Measurements from ENCODE around the gene SEMA6D. TPM values are rescaled to one million over a fixed set of nuclear protein-coding genes. Genes with fewer than 3 reads are reported as not detected.

SEMA6D gene
- total and polyA plus RNA-seq, 2 donors (not counting 1 experiment from before 2014, with no cell fraction given) = 2.4 to 13.4 TPM

DNA sequence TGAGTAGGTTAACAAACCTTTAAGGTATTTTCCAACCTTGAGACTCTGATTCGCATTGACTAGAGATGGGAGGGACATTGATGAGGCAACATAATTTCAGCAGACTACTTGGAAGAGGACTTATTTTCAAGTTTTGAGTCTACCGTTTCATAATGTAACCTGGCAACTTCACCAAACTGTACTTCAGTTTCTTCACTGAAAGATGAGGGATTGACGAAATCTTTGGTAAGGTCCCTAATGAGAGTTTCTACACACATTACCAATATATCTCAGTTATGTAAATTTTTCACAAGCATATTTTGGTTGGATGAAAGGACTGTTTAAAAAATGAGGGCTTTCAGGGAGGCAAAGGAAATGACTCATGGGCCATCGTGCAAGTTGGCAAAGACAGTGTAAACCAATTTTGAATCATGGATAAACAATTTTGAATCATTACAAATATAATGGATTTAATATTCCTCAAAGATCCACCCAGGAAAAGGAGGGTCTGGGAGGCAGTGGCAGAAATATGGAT, 28.7 kb upstream of the SEMA6D start:
- DNase-seq (ENCODE audit: low read depth in 2 of 2) = peak; percentile 46 to 89
- no peak overlapping the region for H3K4me2 ChIP-seq (ENCODE audit: extremely low read depth, insufficient read depth, low read length)
- no peak overlapping the region for H3K9ac ChIP-seq (ENCODE audit: insufficient read depth, low read length)
- no peaks in the 10 kb centered on the region for H3K27me3 ChIP-seq (ENCODE audit: control insufficient read depth, insufficient read depth, low read length)
- H2AFZ ChIP-seq (ENCODE audit: low read length) = no peak overlapping the region
- H4K20me1 ChIP-seq (ENCODE audit: control insufficient read depth, extremely low read depth, insufficient read depth, low read length) = no peaks in the 10 kb centered on the region
- no peak overlapping the region for H3K4me3 ChIP-seq (replicated peaks in 1 of 4; ENCODE audit: control extremely low read depth in 1 of 4, insufficient read depth in 1 of 4, low read depth in 3 of 4, low read length in 4 of 4)
- no peaks in the 10 kb centered on the region for H3K4me1 ChIP-seq (ENCODE audit: control insufficient read depth, extremely low read depth, insufficient read depth, low read length)
- no peaks in the 10 kb centered on the region for H3K9me3 ChIP-seq (ENCODE audit: control insufficient read depth, insufficient read depth, low read depth, low read length)
- peak overlapping the region; percentile 24 for H3K27ac ChIP-seq (ENCODE audit: insufficient read depth, low read length)
- H3K79me2 ChIP-seq (ENCODE audit: control insufficient read depth, insufficient read depth, low read length) = no peaks in the 10 kb centered on the region
- no peak for TF ChIP-seq EZH2 (IDR thresholded peaks at IDR 0.05; ENCODE audit: low read length, missing control alignments)
- TF ChIP-seq CTCF (conservative IDR thresholded peaks at IDR 0.05 in 1 of 2, IDR thresholded peaks at IDR 0.05 in 1 of 2; ENCODE audit: low read depth in 1 of 2, low read length in 2 of 2) = no peak
- no peaks in the 10 kb centered on the region for H3K36me3 ChIP-seq (ENCODE audit: control insufficient read depth, insufficient read depth, low read length)

GRCh38 chr15:47689660-47690059, 27.6 kb upstream of the SEMA6D start:
- Histone ChIP-seq H2AFZ (ENCODE audit: low read length) (no peak overlapping the region), H3K9me3 (ENCODE audit: control insufficient read depth, insufficient read depth, low read depth, low read length) (no peaks in the 10 kb centered on the region), H4K20me1 (ENCODE audit: control insufficient read depth, extremely low read depth, insufficient read depth, low read length) (no peaks in the 10 kb centered on the region), H3K4me3 (replicated peaks in 1 of 4; ENCODE audit: control extremely low read depth in 1 of 4, insufficient read depth in 1 of 4, low read depth in 3 of 4, low read length in 4 of 4) (no peak overlapping the region), H3K4me2 (ENCODE audit: extremely low read depth, insufficient read depth, low read length) (no peak overlapping the region), H3K79me2 (ENCODE audit: control insufficient read depth, insufficient read depth, low read length) (no peaks in the 10 kb centered on the region), H3K4me1 (ENCODE audit: control insufficient read depth, extremely low read depth, insufficient read depth, low read length) (no peaks in the 10 kb centered on the region), H3K27me3 (ENCODE audit: control insufficient read depth, insufficient read depth, low read length) (no peaks in the 10 kb centered on the region), H3K9ac (ENCODE audit: insufficient read depth, low read length) (no peak overlapping the region), H3K27ac (ENCODE audit: insufficient read depth, low read length) (no peak overlapping the region), H3K36me3 (ENCODE audit: control insufficient read depth, insufficient read depth, low read length) (no peaks in the 10 kb centered on the region)
- no peak for DNase-seq (ENCODE audit: low read depth in 2 of 2)
- TF ChIP-seq EZH2 (IDR thresholded peaks at IDR 0.05; ENCODE audit: low read length, missing control alignments) = no peak
- TF ChIP-seq CTCF (conservative IDR thresholded peaks at IDR 0.05 in 1 of 2, IDR thresholded peaks at IDR 0.05 in 1 of 2; ENCODE audit: low read depth in 1 of 2, low read length in 2 of 2) = no peak

DNA sequence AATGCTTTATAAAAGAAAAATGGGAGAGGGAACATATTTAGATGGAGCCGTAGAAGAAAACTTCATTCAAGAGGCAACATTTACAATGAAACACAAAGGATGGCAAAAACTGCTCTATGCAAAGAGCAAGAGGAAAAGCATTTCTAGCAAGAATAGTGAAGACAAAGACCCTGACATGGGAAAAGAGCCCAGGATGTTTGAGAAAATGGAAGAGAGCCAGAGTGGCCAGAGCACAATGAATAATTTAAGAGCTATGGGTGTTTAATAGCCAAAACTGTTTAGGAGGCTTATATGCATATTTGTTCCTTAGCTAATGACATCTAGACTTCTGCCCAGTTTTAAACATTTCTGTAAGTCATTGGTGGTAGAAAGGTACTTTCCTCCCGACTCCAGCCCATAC, 25.4 kb upstream of the SEMA6D start:
- H3K9me3 ChIP-seq (ENCODE audit: control insufficient read depth, insufficient read depth, low read depth, low read length) = no peaks in the 10 kb centered on the region
- H3K36me3 ChIP-seq (ENCODE audit: control insufficient read depth, insufficient read depth, low read length) = no peaks in the 10 kb centered on the region
- no peaks in the 10 kb centered on the region for H3K79me2 ChIP-seq (ENCODE audit: control insufficient read depth, insufficient read depth, low read length)
- no peak overlapping the region for H2AFZ ChIP-seq (ENCODE audit: low read length)
- H4K20me1 ChIP-seq (ENCODE audit: control insufficient read depth, extremely low read depth, insufficient read depth, low read length) = no peaks in the 10 kb centered on the region
- no peak overlapping the region for H3K27ac ChIP-seq (ENCODE audit: insufficient read depth, low read length)
- no peaks in the 10 kb centered on the region for H3K27me3 ChIP-seq (ENCODE audit: control insufficient read depth, insufficient read depth, low read length)
- H3K4me3 ChIP-seq (replicated peaks in 1 of 4; ENCODE audit: control extremely low read depth in 1 of 4, insufficient read depth in 1 of 4, low read depth in 3 of 4, low read length in 4 of 4) = no peak overlapping the region
- TF ChIP-seq CTCF (conservative IDR thresholded peaks at IDR 0.05 in 1 of 2, IDR thresholded peaks at IDR 0.05 in 1 of 2; ENCODE audit: low read depth in 1 of 2, low read length in 2 of 2) (no peak), EZH2 (IDR thresholded peaks at IDR 0.05; ENCODE audit: low read length, missing control alignments) (no peak)
- H3K9ac ChIP-seq (ENCODE audit: insufficient read depth, low read length) = no peak overlapping the region
- no peak overlapping the region for H3K4me2 ChIP-seq (ENCODE audit: extremely low read depth, insufficient read depth, low read length)
- DNase-seq (ENCODE audit: low read depth in 2 of 2) = peak in 1 of 2 donors; percentile 14
- H3K4me1 ChIP-seq (ENCODE audit: control insufficient read depth, extremely low read depth, insufficient read depth, low read length) = no peaks in the 10 kb centered on the region
